RCC 7860 (cell line): Measurements from ENCODE around the gene USP43.

Experiments
- DNase-seq: peaks from one replicate; pipeline ENCODE4 v3.0.0-alpha.2; 2015; ENCODE audit warnings: low spot score
- FAIRE-seq: peaks from 2 replicates; lab custom pipeline; 2012; peaks lifted over from hg19 to GRCh38; lab: Jason Lieb, UNC

The USP43 gene

DNA sequence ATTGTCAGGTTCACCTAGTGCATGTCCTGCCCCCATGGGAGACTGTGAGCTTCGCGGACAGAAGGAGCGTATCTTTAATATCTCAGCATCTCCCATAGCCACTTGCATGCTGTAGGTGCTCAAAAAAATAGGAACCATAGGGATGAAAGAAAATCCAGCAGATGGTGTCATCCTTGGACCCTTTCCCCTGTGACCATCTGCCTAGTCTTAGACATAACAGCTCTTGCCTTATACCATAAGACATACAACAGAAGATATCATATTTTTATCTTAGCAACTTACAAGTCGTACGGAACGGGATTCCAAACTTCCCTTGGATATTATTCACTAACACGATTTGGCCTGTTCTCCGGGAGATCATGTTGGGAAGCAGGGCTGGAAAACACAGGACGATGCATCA lies 131.6 kb downstream of the USP43 start:
- FAIRE-seq (no peak), DNase-seq (no peak)
